Neutrophil (primary cell): ENCODE measurements around the gene TADA2A.

Source experiments
- H3K27ac ChIP-seq: fragments of 200-600 bp; sonication (generic); 2 replicates; pipeline ENCODE4 v1.5.1; 2016; ENCODE audit warnings: mild to moderate bottlenecking, moderate library complexity
- H3K27me3 ChIP-seq: fragments of 200-600 bp; sonication (generic); 2 replicates; pipeline ENCODE4 v1.6.0; 2016; ENCODE audit warnings: mild to moderate bottlenecking
- H3K36me3 ChIP-seq: fragments of 200-600 bp; sonication (generic); 2 replicates; pipeline ENCODE4 v1.5.1; 2017
- H3K4me1 ChIP-seq, 2 experiments: fragments of 200-600 bp in 1 of 2; sonication (generic) in 1 of 2; 1 replicate in 1 of 2; 2 replicates in 1 of 2; pipeline versions ENCODE4 v1.5.1 to v1.6.1; 2013 to 2016; ENCODE audit warnings: low read depth in 1 of 2, low read length in 1 of 2, mild to moderate bottlenecking in 1 of 2, moderate library complexity in 1 of 2; ENCODE audit not compliant: control insufficient read depth in 1 of 2, insufficient read depth in 1 of 2
- H3K4me3 ChIP-seq, 2 experiments: fragments of 200-600 bp in 1 of 2; sonication (generic) in 1 of 2; 1 replicate in 1 of 2; 2 replicates in 1 of 2; pipeline ENCODE4 v1.5.1; 2013 to 2016; ENCODE audit warnings: low read depth in 1 of 2, low read length in 1 of 2, mild to moderate bottlenecking in 1 of 2, moderate library complexity in 1 of 2
- H3K9me3 ChIP-seq: fragments of 200-600 bp; sonication (generic); 2 replicates; pipeline ENCODE4 v1.5.1; 2016
- TF ChIP-seq, protein P1 (sequence below): fragments of 200-600 bp; sonication (generic); IDR thresholded peaks from 2 replicates; pipeline ENCODE4 v1.5.1; 2016; ENCODE audit warnings: antibody characterized with exemption

Gene TADA2A

DNA sequence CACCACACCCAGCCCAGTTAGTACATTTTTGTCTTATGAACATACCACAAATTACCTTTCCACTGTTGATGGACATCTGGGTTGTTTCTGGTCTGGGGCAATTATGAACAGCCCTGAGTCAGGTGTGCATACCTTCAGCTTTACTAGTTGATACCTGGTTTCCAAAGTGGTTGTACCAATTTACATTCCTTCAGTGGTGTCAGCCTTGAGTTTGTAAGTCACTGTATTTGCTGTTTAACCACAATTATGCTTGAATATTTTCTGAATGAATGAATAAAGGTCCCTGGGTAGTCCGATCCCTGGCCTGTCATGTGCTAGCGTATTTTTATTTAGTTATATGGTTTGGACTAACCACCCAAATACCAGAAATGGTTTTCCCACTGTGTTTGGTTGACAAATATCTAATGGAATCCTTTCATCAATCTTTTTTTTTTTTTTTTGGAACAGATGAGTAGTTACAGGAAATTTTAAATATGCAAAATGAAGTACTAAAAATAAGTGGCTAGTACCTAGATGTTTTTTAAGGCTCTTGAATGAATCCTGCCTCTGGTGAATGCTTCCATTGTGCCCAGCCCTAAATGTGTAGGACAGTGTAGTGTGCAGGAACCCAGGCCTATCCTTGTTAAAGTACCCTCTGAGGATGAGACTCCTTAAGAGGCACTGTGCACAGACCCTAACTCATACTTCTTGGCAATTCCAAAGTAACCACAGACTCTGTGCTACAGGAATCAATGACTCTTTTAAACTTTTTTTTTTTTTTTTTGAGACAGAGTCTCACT is 86.8 kb downstream of the TADA2A start:
- peaks cover 21 to 22% of the 10 kb centered on the region in 2 experiments for H3K4me1 ChIP-seq
- TF ChIP-seq, protein P1, sequence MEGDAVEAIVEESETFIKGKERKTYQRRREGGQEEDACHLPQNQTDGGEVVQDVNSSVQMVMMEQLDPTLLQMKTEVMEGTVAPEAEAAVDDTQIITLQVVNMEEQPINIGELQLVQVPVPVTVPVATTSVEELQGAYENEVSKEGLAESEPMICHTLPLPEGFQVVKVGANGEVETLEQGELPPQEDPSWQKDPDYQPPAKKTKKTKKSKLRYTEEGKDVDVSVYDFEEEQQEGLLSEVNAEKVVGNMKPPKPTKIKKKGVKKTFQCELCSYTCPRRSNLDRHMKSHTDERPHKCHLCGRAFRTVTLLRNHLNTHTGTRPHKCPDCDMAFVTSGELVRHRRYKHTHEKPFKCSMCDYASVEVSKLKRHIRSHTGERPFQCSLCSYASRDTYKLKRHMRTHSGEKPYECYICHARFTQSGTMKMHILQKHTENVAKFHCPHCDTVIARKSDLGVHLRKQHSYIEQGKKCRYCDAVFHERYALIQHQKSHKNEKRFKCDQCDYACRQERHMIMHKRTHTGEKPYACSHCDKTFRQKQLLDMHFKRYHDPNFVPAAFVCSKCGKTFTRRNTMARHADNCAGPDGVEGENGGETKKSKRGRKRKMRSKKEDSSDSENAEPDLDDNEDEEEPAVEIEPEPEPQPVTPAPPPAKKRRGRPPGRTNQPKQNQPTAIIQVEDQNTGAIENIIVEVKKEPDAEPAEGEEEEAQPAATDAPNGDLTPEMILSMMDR, result no peak
- no peaks in the 10 kb centered on the region for H3K9me3 ChIP-seq
- no peak overlapping the region for H3K4me3 ChIP-seq
- H3K27me3 ChIP-seq, result peaks cover 43% of the 10 kb centered on the region
- H3K27ac ChIP-seq, result no peak overlapping the region
- H3K36me3 ChIP-seq, result no peaks in the 10 kb centered on the region

DNA sequence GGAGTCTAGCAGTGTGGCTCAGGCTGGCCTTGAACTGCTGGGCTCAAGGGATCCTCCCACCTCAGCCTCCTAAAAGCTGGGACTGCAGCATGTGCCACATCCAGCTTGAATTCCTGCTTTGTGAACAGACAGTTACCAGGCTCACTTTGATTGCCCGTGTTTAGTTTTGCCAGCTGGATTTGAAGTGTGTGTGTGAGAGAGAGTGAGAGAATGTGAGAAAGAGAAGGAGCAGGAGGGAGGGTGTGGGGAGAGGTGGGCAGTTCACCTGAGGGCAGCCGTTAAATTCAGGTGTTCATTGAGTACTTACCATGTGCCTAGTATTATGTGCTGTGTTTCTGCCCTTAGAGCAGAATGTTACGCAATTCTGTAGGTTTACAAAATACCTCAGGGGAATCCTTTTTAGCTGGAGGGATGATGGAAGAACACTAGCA is 87.7 kb downstream of the TADA2A start:
- peaks cover 34% of the 10 kb centered on the region for H3K27me3 ChIP-seq
- no peaks in the 10 kb centered on the region for H3K36me3 ChIP-seq
- H3K9me3 ChIP-seq, result no peaks in the 10 kb centered on the region
- H3K27ac ChIP-seq, result no peak overlapping the region
- H3K4me1 ChIP-seq, result peaks cover 11 to 12% of the 10 kb centered on the region in 2 experiments
- TF ChIP-seq, protein P1, result no peak
- no peak overlapping the region for H3K4me3 ChIP-seq

DNA sequence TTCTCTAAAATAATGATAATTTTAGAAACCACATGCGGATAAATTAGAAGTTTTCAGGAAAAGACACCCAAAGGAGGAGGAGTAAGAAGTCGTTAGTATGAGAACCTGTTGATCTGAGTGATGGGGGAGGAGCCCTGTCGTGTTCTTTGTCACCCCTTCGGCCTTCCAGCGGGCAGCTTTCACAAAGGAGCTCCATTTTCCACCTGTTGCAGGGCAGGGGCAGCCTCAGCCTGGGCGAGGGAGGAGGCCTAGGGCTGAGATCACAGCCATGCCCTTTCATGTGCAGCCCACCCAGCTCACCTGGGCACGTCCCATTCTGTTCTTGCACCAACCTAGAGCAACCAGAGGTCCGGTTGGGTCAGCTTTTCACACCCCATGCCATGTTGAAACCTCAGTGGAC is 88.3 kb downstream of the TADA2A start:
- Histone ChIP-seq H3K4me1 (peaks cover 9 to 10% of the 10 kb centered on the region in 2 experiments), H3K27me3 (peaks cover 28% of the 10 kb centered on the region), H3K4me3 (no peak overlapping the region), H3K27ac (no peak overlapping the region), H3K9me3 (no peaks in the 10 kb centered on the region), H3K36me3 (no peaks in the 10 kb centered on the region)
- TF ChIP-seq, protein P1, result no peak

DNA sequence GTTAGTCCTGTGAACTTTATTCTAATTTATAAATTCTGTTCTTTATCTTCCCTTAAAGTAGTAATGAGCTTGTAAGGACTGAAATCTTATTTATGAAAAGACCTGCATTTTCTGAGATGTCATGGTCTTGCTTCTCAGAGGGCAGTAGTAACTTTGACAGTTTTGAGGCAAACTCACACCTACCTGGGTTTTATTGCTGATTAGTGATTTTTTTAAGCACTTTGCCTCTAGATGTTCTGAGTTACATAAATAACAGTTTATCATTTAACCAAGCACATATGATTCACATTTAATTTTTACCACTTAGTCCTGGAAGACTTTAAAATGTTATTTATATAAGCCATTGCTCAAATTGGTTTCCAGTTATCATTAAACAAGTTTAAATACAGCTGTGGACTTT is 93.7 kb downstream of the TADA2A start:
- H3K27me3 ChIP-seq, result no peaks in the 10 kb centered on the region

DNA sequence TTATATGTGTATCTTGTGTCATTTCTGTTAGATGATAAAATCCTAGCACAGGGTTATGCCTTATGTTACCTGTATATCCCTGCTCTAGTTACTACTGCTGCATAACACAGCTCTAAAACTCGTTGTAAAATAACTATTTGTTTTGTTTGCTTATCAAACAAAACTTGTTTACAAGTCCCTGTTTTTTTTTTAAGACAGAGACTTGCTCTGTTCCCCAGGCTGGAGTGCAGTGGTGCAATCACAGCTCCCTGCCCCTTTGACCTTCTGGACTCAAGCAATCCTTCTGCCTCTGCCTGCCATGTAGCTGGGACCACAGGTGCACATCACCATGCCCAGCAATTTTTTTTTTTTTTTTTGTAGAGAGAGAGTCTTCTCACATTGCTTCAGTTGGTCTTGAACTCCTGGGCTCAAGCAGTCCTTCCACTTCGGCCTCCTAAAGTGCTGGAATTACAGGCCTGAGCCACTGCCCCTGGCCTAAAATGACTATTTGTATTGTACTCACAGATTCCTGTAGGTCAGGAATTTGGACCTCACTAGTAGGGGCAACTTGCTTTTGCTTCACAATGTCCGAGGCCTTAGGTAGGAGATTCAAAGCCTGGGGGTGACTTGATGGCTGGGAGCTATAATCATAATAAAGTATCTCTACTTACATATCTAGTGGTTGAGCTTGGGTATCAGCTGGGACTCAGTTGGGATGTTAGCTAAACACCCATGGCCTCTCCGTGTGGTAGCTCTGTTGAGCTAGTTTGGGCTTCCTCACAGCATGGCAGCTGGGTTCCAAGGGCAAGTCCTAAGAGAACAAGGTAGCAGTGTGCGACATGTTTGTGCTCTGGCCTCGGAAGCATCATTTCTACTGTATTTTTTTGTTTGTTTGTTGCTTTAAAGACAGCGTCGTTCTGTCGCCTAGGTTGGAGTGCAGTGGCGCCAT is 95.6 kb downstream of the TADA2A start:
- H3K27ac ChIP-seq, result no peak overlapping the region
- no peaks in the 10 kb centered on the region for H3K4me1 ChIP-seq
- no peak overlapping the region for H3K4me3 ChIP-seq
- no peaks in the 10 kb centered on the region for H3K27me3 ChIP-seq
- TF ChIP-seq, protein P1, result no peak
- H3K36me3 ChIP-seq, result no peaks in the 10 kb centered on the region
- H3K9me3 ChIP-seq, result no peaks in the 10 kb centered on the region

More for the DNA sequence above, 93.7 kb downstream of the TADA2A start:
- Histone ChIP-seq H3K27ac (no peak overlapping the region), H3K4me3 (no peak overlapping the region), H3K9me3 (no peaks in the 10 kb centered on the region), H3K4me1 (no peaks in the 10 kb centered on the region), H3K36me3 (no peaks in the 10 kb centered on the region)
- TF ChIP-seq, protein P1, result no peak
